ENCODE data around the gene TMEM217. TPM values are rescaled to one million over a fixed set of nuclear protein-coding genes. Genes with fewer than 3 reads are reported as not detected.

TMEM217 gene
- total and polyA plus RNA-seq, 2 of the 8 experiments (the other 6 are each of a cell fraction or from before 2014, with no cell fraction given) = 0.60 to 1.1 TPM

- ChIA-PET POLR2A (ENCODE audit: partially characterized antibody) (interaction anchor here (0.8 kb wide), 1 partner anchor 8 kb away, joined by 3 read pairs; no protein-coding TSS in a partner anchor), CTCF (ENCODE audit: partially characterized antibody) (interaction anchor here (0.9 to 1.4 kb wide), 2 partner anchors 22 to 211 kb away, joined by 3 to 8 read pairs; no protein-coding TSS in a partner anchor)
- Histone ChIP-seq H3K9me3 (ENCODE audit: insufficient read depth in 2 of 2, low read depth in 1 of 2, low read length in 1 of 2) (no peaks in the 10 kb centered on the region), H4K5ac (ENCODE audit: insufficient read length, low read depth, low read length) (no peak overlapping the region), H3K23ac (ENCODE audit: insufficient read length) (no peak overlapping the region), H3K36me3 (ENCODE audit: control insufficient read depth in 2 of 4, insufficient read depth in 4 of 4, low read length in 3 of 4) (no peaks in the 10 kb centered on the region), H3K27ac (ENCODE audit: low read depth, low read length) (no peak overlapping the region), H3K27me3 (replicated peaks in 1 of 4; ENCODE audit: control insufficient read depth in 3 of 4, extremely low read depth in 1 of 4, insufficient read depth in 3 of 4, low read length in 3 of 4) (peaks cover 0 to 1% (median 0%) of the 10 kb centered on the region in 4 experiments; a peak in 1 of 7 replicates), H3K14ac (ENCODE audit: insufficient read length) (no peak overlapping the region), H3K18ac (ENCODE audit: extremely low read depth, low read length) (no peak overlapping the region), H2BK120ac (replicated peaks; ENCODE audit: low read depth, low read length) (no peak overlapping the region), H2BK5ac (ENCODE audit: low read depth, low read length) (no peak overlapping the region), H4K20me1 (replicated peaks in 1 of 2; ENCODE audit: control insufficient read depth in 1 of 2, insufficient read depth in 2 of 2, low read length in 2 of 2) (no peaks in the 10 kb centered on the region), H3K23me2 (ENCODE audit: low read depth, low read length) (no peaks in the 10 kb centered on the region; the same call in 1 of the 2 replicates), H3K4me2 (ENCODE audit: insufficient read depth in 1 of 2, low read depth in 2 of 2, low read length in 2 of 2) (no peak overlapping the region), H2BK12ac (ENCODE audit: low read depth, low read length) (no peak overlapping the region), H3K9ac (replicated peaks in 1 of 4; ENCODE audit: extremely low read depth in 1 of 4, low read depth in 3 of 4, low read length in 3 of 4) (no peak overlapping the region), H4K91ac (replicated peaks; ENCODE audit: insufficient read length, low read length) (no peak overlapping the region), H2AFZ (ENCODE audit: low read length) (no peak overlapping the region), H2AK5ac (ENCODE audit: low read depth, low read length) (no peak overlapping the region), H2BK20ac (ENCODE audit: low read length) (no peak overlapping the region), H3K56ac (replicated peaks; ENCODE audit: insufficient read length, low read depth, low read length) (no peak overlapping the region), H3K79me1 (ENCODE audit: low read depth, low read length) (no peaks in the 10 kb centered on the region), H3K4me1 (replicated peaks in 1 of 4; ENCODE audit: control insufficient read depth in 3 of 4, insufficient read depth in 4 of 4, low read length in 3 of 4) (peaks cover 0 to 2% (median 0%) of the 10 kb centered on the region in 4 experiments; a peak in 1 of 7 replicates), H3K79me2 (ENCODE audit: control insufficient read depth in 1 of 2, insufficient read depth in 2 of 2, low read length in 2 of 2) (no peaks in the 10 kb centered on the region), H4K8ac (ENCODE audit: extremely low read depth, insufficient read depth, low read length) (no peak overlapping the region), H3K4ac (replicated peaks; ENCODE audit: insufficient read length, low read depth, low read length) (no peak overlapping the region), H3K4me3 (ENCODE audit: extremely low read depth in 1 of 4, insufficient read depth in 2 of 4, low read depth in 3 of 4, low read length in 4 of 4) (no peak overlapping the region), H2BK15ac (ENCODE audit: low read length) (no peak overlapping the region)
- DNase-seq (ENCODE audit: low read depth in 1 of 2, low spot score in 2 of 2) (no peak), FAIRE-seq (no peak)
- WGBS, 2 experiments (ENCODE audit: extremely low coverage in 1 of 2, insufficient coverage in 1 of 2, insufficient read length in 1 of 2, insufficient replicate concordance in 2 of 2, low coverage in 1 of 2, low lambda C conversion rate in 2 of 2, missing lambda C conversion rate in 1 of 2) = 90% methylated on average over 5 of the region's 5 CpGs; no CpG with 5 or more reads in 1 of the 2 experiments
- TF ChIP-seq TCF12 (IDR thresholded peaks at IDR 0.05; ENCODE audit: low read depth, low read length) (no peak), FOSL1 (IDR thresholded peaks at IDR 0.05; ENCODE audit: insufficient read depth, low read depth, low read length) (no peak), SP1 (IDR thresholded peaks at IDR 0.05; ENCODE audit: low read depth, low read length) (no peak), KDM5A (IDR thresholded peaks at IDR 0.05; ENCODE audit: low read length) (no peak), SIRT6 (IDR thresholded peaks at IDR 0.05; ENCODE audit: low read length) (no peak), JUN (IDR thresholded peaks at IDR 0.05; ENCODE audit: low read depth, low read length) (no peak), TAF7 (optimal IDR thresholded peaks at IDR 0.05; ENCODE audit: borderline replicate concordance, low read depth, low read length) (no peak), CBX8 (IDR thresholded peaks at IDR 0.05; ENCODE audit: borderline replicate concordance, low read depth, low read length) (no peak), E2F6 (IDR thresholded peaks at IDR 0.05) (no peak), EGR1 (IDR thresholded peaks at IDR 0.05; ENCODE audit: borderline replicate concordance, low read depth, low read length) (no peak)
- TF ChIP-seq, protein P1, sequence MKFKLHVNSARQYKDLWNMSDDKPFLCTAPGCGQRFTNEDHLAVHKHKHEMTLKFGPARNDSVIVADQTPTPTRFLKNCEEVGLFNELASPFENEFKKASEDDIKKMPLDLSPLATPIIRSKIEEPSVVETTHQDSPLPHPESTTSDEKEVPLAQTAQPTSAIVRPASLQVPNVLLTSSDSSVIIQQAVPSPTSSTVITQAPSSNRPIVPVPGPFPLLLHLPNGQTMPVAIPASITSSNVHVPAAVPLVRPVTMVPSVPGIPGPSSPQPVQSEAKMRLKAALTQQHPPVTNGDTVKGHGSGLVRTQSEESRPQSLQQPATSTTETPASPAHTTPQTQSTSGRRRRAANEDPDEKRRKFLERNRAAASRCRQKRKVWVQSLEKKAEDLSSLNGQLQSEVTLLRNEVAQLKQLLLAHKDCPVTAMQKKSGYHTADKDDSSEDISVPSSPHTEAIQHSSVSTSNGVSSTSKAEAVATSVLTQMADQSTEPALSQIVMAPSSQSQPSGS (IDR thresholded peaks at IDR 0.05; ENCODE audit: low read length) = no peak
Observed at GRCh38 chr6:37232430-37233017, 25.4 kb downstream of the TMEM217 start.
